ENCODE measurements around the gene AGPAT1. TPM values are rescaled to one million over a fixed set of nuclear protein-coding genes. Genes with fewer than 3 reads are reported as not detected.

The AGPAT1 gene
- total RNA-seq, 1 donor from 2014 or later: 68.2 TPM

- DNase-seq (ENCODE audit: low read depth): no peak
Measured at GRCh38 chr6:32168807-32169591, 6.9 kb downstream of the AGPAT1 start.

- no peak for DNase-seq (ENCODE audit: low read depth)
Measured at GRCh38 chr6:32168350-32168749, 7.5 kb downstream of the AGPAT1 start.

- DNase-seq (ENCODE audit: low read depth): no peak
Measured at GRCh38 chr6:32167761-32168262, 8.1 kb downstream of the AGPAT1 start.

GRCh38 chr6:32167154-32167760, 8.6 kb downstream of the AGPAT1 start:
- no peak for DNase-seq (ENCODE audit: low read depth)

- no peak for DNase-seq (ENCODE audit: low read depth)
Measured at GRCh38 chr6:32166411-32167061, 9.3 kb downstream of the AGPAT1 start.

- DNase-seq (ENCODE audit: low read depth): no peak
Measured at GRCh38 chr6:32164295-32164694, 11.6 kb downstream of the AGPAT1 start, which contains the start of gene EGFL8. Gene EGFL8, plus strand, starts transcription at chr6:32164595. Its CDS starts 1,571 bp downstream, at chr6:32166166.

- DNase-seq (ENCODE audit: low read depth): no peak
Measured at GRCh38 chr6:32163559-32164258, 12.2 kb downstream of the AGPAT1 start.

GRCh38 chr6:32158052-32158451, 17.8 kb downstream of the AGPAT1 start:
- DNase-seq (ENCODE audit: low read depth): no peak

- DNase-seq (ENCODE audit: low read depth): no peak
Measured at GRCh38 chr6:32156891-32157290, 19.0 kb downstream of the AGPAT1 start.

- peak; percentile 81 for DNase-seq (ENCODE audit: low read depth)
Measured at GRCh38 chr6:32154514-32155161, 21.2 kb downstream of the AGPAT1 start.

- peak; percentile 94 for DNase-seq (ENCODE audit: low read depth)
Measured at GRCh38 chr6:32153564-32154513, 22.0 kb downstream of the AGPAT1 start, which contains the start of gene PPT2. Gene PPT2, plus strand, starts transcription at chr6:32154141. Its CDS starts 454 bp downstream, at chr6:32154595.

GRCh38 chr6:32152769-32153563, 22.9 kb downstream of the AGPAT1 start:
- DNase-seq (ENCODE audit: low read depth): peak; percentile 16

- no peak for DNase-seq (ENCODE audit: low read depth)
Measured at GRCh38 chr6:32151863-32152768, 23.8 kb downstream of the AGPAT1 start, which contains the start of gene PRRT1. Gene PRRT1, minus strand, starts transcription at chr6:32151939. Its CDS starts 112 bp downstream, at chr6:32151827.

GRCh38 chr6:32151181-32151862, 24.6 kb downstream of the AGPAT1 start:
- no peak for DNase-seq (ENCODE audit: low read depth)

GRCh38 chr6:32149932-32150870, 25.7 kb downstream of the AGPAT1 start:
- DNase-seq (ENCODE audit: low read depth): no peak
